Stimulated activated CD8-positive, alpha-beta memory T cell treated with anti-CD3 and anti-CD28 coated beads, Interleukin-7, amount 100 ng/mL, for 1 hour (primary cell): ENCODE measurements around the gene RPS6KA5.
"Not testable (repeated sequence)": the region's sequence is repeated elsewhere in the genome, so short reads cannot be mapped to it uniquely, and the experiment has no call there.

Source experiments
- DNase-seq, 2 donors: peaks; one replicate each; pipeline ENCODE4 v3.0.0-alpha.2; 2020; ENCODE audit warnings: low read depth in 2 of 2

RPS6KA5 gene

GRCh38 chr14:90836692-90837063 is 223.8 kb downstream of the RPS6KA5 start:
- no peak for DNase-seq

GRCh38 chr14:90831821-90832220 is 228.6 kb downstream of the RPS6KA5 start:
- no peak for DNase-seq

- no peak for DNase-seq
Measured at GRCh38 chr14:90830931-90831701, 229.3 kb downstream of the RPS6KA5 start.

GRCh38 chr14:90829677-90830076 is 230.8 kb downstream of the RPS6KA5 start:
- DNase-seq, result no peak

- no peak for DNase-seq
Measured at GRCh38 chr14:90828642-90829487, 231.6 kb downstream of the RPS6KA5 start.

- DNase-seq, result peak; percentile 78 to 83
Measured at GRCh38 chr14:90827919-90828610, 232.4 kb downstream of the RPS6KA5 start.

GRCh38 chr14:90823542-90823941 is 236.9 kb downstream of the RPS6KA5 start:
- DNase-seq, result not testable (repeated sequence)

GRCh38 chr14:90820958-90821357 is 239.5 kb downstream of the RPS6KA5 start:
- peak; percentile 47 to 48 for DNase-seq

- DNase-seq, result no peak
Measured at GRCh38 chr14:90819734-90820393, 240.6 kb downstream of the RPS6KA5 start.

GRCh38 chr14:90818715-90819114 is 241.7 kb downstream of the RPS6KA5 start:
- no peak for DNase-seq

GRCh38 chr14:90816681-90817436 is 243.6 kb downstream of the RPS6KA5 start:
- DNase-seq, result no peak

GRCh38 chr14:90815822-90816662 is 244.4 kb downstream of the RPS6KA5 start, which contains the start of gene TTC7B:
Gene TTC7B (minus strand): TSS chr14:90816430. CDS start chr14:90816295, 135 bp downstream.
- DNase-seq, result no peak

- DNase-seq, result no peak
Measured at GRCh38 chr14:90815572-90815821, 244.9 kb downstream of the RPS6KA5 start.

- no peak for DNase-seq
Measured at GRCh38 chr14:90814806-90815571, 245.5 kb downstream of the RPS6KA5 start.

- DNase-seq, result no peak
Measured at GRCh38 chr14:90813442-90813841, 247.0 kb downstream of the RPS6KA5 start.

GRCh38 chr14:90812109-90812508 is 248.3 kb downstream of the RPS6KA5 start:
- DNase-seq, result no peak

- DNase-seq, result no peak
Measured at GRCh38 chr14:90811641-90812040, 248.8 kb downstream of the RPS6KA5 start.

- no peak for DNase-seq
Measured at GRCh38 chr14:90810806-90811205, 249.6 kb downstream of the RPS6KA5 start.

- no peak for DNase-seq
Measured at GRCh38 chr14:90809530-90810312, 250.7 kb downstream of the RPS6KA5 start.
